SH-SY5Y (cell line): ENCODE results near the gene CLPX.

ENCODE experiments used
- GATA2 ChIP-seq: IDR thresholded peaks from 2 replicates; pipeline ENCODE4 v1.6.1; 2011; ENCODE audit warnings: mild to moderate bottlenecking, low read depth, low read length
- GATA3 ChIP-seq: IDR thresholded peaks from 2 replicates; pipeline ENCODE4 v1.6.1; 2011; ENCODE audit warnings: low read depth, mild to moderate bottlenecking, low read length, moderate library complexity

DNA sequence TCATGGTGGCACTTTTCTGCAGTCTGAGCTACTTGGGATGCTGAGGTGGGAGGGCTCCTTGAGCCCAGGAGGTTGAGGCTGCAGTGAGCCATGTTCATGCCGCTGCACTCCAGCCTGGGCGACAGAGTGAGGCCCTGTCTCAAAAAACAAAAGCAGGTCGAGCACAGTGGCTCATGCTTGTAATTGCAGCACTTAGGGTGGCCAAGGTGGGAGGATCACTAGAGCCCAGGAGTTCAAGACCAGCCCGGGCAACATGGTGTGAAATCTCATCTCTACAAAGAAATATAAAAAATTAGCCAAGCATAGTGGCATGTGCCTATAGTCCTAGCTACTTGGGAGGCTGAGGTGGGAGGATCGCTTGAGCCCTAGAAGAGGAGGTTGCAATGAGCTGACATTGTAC is 80.1 kb downstream of the CLPX start:
- no peak for TF ChIP-seq GATA3
- no peak for TF ChIP-seq GATA2
